ENCODE data around the gene CDH9.

Gene CDH9

DNA sequence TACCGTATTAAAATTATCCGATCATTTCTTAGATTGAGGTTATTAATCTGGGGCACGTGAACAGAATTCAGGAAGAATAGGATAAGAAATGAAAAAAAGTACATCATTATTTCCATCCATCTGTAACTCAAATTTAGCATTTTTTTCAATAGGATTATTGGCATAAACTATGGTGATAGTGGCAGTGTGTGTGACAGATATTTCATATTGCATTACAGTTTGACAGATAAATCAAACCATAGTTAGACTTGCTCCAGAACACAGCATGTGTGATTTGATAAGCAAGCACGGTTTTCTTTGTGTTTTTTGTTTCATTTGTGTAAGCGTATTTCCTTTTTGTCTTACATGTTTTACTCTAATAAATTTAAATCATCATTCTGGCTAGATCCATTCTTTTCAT lies 155.0 kb downstream of the CDH9 start:
- CTCF ChIA-PET: no interaction called here
- POLR2A ChIA-PET: no interaction called here
- no peak for DNase-seq (ENCODE audit: extremely low spot score)
- TF ChIP-seq, protein P1, sequence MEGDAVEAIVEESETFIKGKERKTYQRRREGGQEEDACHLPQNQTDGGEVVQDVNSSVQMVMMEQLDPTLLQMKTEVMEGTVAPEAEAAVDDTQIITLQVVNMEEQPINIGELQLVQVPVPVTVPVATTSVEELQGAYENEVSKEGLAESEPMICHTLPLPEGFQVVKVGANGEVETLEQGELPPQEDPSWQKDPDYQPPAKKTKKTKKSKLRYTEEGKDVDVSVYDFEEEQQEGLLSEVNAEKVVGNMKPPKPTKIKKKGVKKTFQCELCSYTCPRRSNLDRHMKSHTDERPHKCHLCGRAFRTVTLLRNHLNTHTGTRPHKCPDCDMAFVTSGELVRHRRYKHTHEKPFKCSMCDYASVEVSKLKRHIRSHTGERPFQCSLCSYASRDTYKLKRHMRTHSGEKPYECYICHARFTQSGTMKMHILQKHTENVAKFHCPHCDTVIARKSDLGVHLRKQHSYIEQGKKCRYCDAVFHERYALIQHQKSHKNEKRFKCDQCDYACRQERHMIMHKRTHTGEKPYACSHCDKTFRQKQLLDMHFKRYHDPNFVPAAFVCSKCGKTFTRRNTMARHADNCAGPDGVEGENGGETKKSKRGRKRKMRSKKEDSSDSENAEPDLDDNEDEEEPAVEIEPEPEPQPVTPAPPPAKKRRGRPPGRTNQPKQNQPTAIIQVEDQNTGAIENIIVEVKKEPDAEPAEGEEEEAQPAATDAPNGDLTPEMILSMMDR (IDR thresholded peaks at IDR 0.05; ENCODE audit: control extremely low read depth, extremely low read depth, low read depth, missing control alignments): no peak

DNA sequence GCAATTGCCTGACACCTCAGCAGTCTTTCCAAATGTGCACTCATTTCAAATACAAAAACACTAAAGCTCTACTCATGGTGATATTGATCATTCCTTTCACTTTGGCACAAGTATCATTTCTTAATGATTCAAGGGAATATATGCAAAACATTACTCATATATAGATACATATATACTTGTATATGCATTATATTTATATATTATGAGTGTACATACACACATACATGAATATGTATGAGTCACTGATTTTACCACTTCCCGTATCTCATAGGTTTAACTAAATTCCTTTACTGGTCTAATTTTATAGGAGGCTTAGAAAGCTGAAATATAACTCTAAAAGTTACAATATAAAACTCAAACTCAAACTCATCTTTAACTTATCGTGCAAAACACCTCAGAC lies 156.5 kb downstream of the CDH9 start:
- no peak for DNase-seq (ENCODE audit: extremely low spot score)
- TF ChIP-seq, protein P1 (IDR thresholded peaks at IDR 0.05; ENCODE audit: control extremely low read depth, extremely low read depth, low read depth, missing control alignments): no peak
- ChIA-PET POLR2A (no interaction called here), CTCF (no interaction called here)

DNA sequence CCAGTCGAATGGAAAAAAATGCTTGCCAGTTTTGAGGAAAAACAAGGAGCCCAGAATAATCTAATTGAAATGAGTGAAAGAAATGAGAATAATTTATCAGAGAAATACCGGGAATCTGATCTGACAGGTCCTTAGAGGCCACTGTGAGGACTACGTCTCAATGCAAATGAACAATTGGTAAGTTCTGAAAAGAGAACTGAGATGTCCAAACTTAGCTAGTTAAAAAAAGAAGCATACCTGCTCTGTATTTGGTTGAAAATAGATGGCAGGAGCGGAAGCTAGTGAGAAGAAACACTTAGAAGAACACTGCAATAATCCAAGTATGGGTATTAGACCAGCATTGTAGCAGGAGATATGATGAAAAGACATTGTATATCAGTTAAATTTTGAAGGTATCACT lies 161.2 kb downstream of the CDH9 start:
- TF ChIP-seq, protein P1 (IDR thresholded peaks at IDR 0.05; ENCODE audit: control extremely low read depth, extremely low read depth, low read depth, missing control alignments): no peak
- POLR2A ChIA-PET: no interaction called here
- DNase-seq (ENCODE audit: extremely low spot score): no peak
- CTCF ChIA-PET: no interaction called here

DNA sequence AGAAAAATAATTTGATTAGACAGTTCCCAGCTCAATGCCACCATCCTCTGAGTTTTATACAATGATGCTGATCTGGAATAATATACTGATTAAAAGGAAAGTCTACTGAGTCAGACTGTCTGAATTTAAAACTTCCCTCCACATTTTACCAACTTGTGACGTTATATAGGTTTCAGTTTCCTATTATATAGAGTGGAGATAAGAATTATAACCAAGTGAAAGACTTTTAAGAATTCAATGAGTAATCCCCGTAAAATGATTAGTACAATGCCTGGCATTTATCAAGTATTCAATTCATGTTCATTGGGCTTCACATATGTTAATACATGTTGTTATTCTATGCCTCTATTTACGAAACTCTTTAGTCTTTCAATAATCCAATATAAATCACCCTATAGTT lies 166.0 kb downstream of the CDH9 start:
- no peak for DNase-seq (ENCODE audit: extremely low spot score)
- POLR2A ChIA-PET: no interaction called here
- TF ChIP-seq, protein P1 (IDR thresholded peaks at IDR 0.05; ENCODE audit: control extremely low read depth, extremely low read depth, low read depth, missing control alignments): no peak
- CTCF ChIA-PET: no interaction called here

DNA sequence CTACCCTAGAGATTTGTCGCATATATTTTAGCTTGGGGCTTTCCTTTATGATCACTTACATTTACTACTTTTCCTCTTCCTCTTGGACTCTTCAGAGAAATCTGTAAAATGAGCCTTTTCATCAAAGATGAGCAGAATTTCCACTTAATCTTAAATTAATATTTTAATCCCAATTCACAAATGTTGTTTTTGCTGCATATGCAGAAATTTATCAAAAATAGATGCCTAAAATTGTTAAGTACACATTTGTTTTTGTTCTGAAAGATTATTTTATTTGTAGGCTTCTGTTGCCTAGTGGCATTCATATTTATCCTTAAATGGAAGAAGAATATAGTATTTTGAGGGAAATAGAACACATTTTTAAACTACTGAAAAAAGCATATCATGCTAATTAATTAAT lies 168.6 kb downstream of the CDH9 start:
- POLR2A ChIA-PET: no interaction called here
- no peak for DNase-seq (ENCODE audit: extremely low spot score)
- TF ChIP-seq, protein P1 (IDR thresholded peaks at IDR 0.05; ENCODE audit: control extremely low read depth, extremely low read depth, low read depth, missing control alignments): no peak
- CTCF ChIA-PET: no interaction called here

DNA sequence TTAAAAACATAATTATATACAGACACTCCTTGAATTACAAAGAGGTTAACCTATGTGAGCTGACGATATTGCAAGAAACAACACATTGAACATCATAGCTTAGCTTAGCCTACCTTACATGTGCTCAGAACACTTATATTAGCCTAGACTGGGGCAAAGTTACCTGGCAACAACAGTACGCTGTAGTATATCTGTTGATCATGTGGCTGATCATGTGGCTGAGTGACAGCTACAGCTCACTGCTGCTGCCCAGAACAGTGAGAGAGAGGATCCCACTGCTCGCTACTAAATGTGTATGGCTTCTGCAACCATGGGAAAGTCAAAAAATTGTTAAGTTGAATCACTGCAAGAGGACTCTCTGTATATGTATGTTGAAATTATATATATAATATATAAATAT lies 169.9 kb downstream of the CDH9 start:
- no peak for DNase-seq (ENCODE audit: extremely low spot score)
- TF ChIP-seq, protein P1 (IDR thresholded peaks at IDR 0.05; ENCODE audit: control extremely low read depth, extremely low read depth, low read depth, missing control alignments): no peak
- POLR2A ChIA-PET: no interaction called here
- CTCF ChIA-PET: no interaction called here

DNA sequence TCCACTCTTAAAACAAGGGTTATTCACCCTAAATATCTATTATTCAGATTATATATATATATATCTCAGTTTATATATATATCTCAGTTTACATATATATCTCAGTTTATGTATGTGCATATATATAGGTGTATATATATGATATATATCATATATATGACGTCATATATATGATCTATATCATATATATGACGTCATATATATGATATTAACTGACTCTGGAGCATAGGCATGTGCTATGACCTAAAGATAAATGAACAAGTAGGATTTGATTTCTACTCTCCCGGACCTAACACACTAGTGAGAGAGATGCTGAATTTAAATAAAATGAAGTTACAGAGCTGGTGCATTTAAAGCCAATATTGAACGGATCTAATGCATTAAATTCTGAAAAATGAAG lies 174.3 kb downstream of the CDH9 start:
- CTCF ChIA-PET: no interaction called here
- POLR2A ChIA-PET: no interaction called here
- no peak for DNase-seq (ENCODE audit: extremely low spot score)
- TF ChIP-seq, protein P1 (IDR thresholded peaks at IDR 0.05; ENCODE audit: control extremely low read depth, extremely low read depth, low read depth, missing control alignments): no peak

All from GM10248 (cell line).